Stimulated activated CD8-positive, alpha-beta memory T cell treated with anti-CD3 and anti-CD28 coated beads, Interleukin-7, amount 100 ng/mL, for 48 hours (primary cell): ENCODE results near the gene DNAAF8.
"Not testable (repeated sequence)": the region's sequence is repeated elsewhere in the genome, so short reads cannot be mapped to it uniquely, and the experiment has no call there.

ENCODE experiments used
- DNase-seq, 2 donors: peaks; one replicate each; pipeline ENCODE4 v3.0.0-alpha.2; 2020; ENCODE audit warnings: low read depth in 1 of 2; ENCODE audit errors: extremely low read depth in 1 of 2

Gene DNAAF8

DNA sequence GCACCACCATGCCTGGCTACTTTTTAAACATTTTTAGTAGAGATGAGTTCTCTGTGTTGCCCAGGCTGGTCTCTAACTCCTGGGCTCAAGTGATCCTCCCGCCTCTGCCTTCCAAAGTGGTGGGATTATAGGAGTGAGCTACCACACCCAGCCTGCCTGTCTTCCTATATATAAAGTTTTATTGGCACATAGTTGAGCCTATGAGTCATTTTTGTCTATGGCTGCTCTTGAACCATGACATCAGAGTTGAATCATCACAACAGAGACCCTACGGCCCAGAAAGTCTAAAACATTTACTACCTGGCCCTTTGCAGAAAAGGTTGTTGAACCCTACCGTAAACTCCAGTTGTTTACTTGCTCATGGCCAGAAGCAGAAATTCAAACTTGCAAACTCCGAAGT lies 45.9 kb downstream of the DNAAF8 start:
- no peak for DNase-seq

DNA sequence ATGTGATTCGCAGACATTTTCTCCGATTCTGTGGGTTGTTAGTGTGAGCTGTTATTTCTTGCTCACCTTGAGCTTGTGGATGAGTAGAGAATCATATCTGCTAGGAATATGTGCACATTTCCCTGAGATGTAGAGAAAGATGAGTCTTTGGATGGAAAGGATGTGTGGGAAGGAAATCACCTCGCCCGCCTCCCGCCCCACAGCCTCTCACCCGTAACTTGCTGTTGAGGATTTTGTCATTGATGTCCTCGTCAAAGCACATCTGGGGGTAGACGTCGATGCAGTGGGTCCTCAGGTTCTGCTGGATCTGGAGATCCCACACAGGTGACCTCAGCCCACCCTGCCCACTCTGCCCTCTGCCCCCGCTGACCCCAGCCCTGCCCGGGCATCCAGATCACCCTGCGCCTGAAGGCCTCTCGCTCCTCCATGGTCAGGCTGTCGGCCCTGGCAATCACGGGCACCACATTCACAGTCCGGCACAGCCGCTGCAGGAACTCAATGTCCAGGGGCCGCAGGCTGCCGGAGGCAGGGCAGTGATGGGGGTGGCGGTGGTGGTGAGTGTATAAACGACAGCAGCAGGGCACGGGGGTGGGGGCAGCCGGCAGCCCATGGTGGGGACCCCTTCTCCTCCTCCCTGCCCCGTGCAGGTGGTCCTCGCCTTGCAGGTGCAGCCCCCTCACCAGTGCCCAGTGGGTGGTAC lies 49.1 kb downstream of the DNAAF8 start:
- DNase-seq = no peak

GRCh38 chr16:4783951-4784336 lies 49.6 kb downstream of the DNAAF8 start:
- no peak for DNase-seq

DNA sequence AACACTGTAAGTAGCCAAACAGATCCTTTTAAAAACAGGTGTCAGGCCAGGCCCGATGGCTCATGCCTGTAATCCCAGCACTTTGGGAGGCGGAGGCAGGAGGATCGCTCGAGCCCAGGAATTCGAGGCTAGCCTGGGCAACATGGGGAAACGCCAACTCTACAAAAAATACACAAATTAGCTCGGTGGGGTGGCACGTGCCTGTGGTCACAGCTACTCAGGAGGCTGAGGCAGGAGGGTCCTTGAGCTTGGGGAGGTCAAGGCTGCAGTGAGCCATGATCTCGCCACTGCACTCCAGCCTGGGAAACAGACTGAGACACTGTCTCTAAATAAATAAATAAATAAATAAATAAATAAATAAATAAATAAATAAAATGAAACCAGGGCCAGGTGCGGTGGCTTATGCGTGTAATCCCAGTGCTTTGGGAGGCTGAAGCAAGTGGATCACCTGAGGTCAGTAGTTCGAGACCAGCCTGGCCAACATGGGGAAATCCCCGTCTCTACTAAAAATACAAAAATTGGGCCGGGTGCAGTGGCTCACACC lies 50.2 kb downstream of the DNAAF8 start:
- DNase-seq = not testable (repeated sequence)

GRCh38 chr16:4785758-4786433 lies 51.6 kb downstream of the DNAAF8 start:
- DNase-seq = no peak

DNA sequence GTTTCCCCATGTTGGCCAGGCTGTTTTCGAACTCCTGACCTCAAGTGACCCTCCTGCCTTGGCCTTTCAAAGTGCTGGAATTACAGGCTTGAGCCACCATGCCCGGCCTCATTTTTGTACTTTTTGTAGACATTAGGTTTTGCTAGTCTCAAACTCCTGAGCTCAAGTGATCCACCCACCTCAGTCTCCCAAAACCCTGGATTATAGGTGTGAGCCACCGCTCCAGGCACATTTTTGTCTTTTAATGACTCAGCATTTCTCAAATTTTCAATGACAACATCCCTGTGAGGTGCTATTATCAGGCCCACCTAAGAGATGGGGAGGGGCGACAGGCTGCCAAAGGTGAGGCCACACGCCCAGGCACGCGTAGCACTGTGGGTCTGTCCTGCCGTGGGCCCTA lies 52.7 kb downstream of the DNAAF8 start:
- no peak for DNase-seq

GRCh38 chr16:4787627-4788482 lies 53.5 kb downstream of the DNAAF8 start, which contains the start of gene SEPTIN12:
Gene SEPTIN12, minus strand, starts transcription at chr16:4788345. Its CDS starts 700 bp downstream, at chr16:4787645.
- no peak for DNase-seq

DNA sequence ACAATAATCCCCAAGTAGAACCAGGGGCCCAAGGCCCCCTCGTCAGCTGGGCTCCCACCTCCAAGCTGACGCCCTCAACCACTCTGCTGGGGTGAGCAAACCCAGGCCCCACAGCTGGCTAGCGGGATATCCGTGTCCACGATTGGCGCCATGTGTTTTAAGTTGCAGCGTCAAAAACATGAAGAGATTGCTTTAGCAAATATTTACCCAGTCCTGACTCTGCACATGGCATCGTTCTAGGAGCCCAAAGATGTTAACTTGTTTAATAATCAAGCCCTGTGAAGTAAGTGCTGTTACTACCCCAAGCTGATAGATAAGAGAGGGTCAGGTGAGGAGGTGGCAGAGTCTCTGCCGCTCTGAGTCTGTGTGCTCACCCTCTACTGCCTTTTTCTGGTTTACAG lies 54.2 kb downstream of the DNAAF8 start:
- DNase-seq = no peak

DNA sequence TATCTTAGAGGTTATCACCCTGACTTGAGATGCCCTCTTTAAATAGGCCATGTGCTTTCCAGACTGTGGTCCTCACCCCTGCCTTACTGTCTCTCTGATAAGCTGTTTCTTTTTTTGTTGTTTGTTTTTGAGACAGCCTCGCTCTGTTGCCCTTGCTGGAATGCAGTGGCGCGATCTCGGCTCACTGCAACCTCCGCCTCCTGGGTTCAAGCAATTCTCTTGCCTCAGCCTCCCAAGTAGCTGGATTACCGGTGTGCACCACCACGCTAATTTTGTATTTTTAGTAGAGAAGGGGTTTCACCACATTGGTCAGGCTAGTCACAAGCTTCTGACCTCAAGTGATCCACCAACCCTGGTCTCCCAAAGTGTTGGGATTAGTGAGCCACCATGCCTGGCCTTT lies 54.6 kb downstream of the DNAAF8 start:
- DNase-seq = no peak

GRCh38 chr16:4790261-4790660 lies 55.9 kb downstream of the DNAAF8 start:
- DNase-seq = no peak

DNA sequence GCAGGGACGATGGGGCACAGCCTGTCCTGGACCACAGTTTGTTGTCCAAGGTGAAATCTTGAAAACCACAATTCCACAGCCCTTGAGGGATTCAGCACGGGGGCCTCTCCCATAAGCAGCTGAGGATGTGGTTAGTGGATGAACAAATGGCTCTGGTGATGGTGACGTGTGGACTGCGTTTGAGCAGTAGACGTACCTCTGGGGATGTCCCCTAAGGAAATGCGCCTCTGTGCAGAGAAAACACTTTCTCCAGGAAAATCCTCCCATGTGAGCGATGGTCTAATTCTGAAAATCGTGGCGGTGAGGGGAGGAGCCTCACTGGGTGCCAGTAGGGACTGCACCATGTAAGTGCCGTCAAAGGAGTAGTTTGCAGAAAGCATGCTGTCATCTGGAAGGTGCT lies 56.5 kb downstream of the DNAAF8 start:
- DNase-seq = no peak

GRCh38 chr16:4792951-4793513 lies 58.7 kb downstream of the DNAAF8 start:
- no peak for DNase-seq

GRCh38 chr16:4795181-4795827 lies 61.0 kb downstream of the DNAAF8 start, which contains the start of gene SMIM22:
Gene SMIM22, plus strand, starts transcription at chr16:4795369. Its CDS starts 366 bp downstream, at chr16:4795735.
- no peak for DNase-seq

DNA sequence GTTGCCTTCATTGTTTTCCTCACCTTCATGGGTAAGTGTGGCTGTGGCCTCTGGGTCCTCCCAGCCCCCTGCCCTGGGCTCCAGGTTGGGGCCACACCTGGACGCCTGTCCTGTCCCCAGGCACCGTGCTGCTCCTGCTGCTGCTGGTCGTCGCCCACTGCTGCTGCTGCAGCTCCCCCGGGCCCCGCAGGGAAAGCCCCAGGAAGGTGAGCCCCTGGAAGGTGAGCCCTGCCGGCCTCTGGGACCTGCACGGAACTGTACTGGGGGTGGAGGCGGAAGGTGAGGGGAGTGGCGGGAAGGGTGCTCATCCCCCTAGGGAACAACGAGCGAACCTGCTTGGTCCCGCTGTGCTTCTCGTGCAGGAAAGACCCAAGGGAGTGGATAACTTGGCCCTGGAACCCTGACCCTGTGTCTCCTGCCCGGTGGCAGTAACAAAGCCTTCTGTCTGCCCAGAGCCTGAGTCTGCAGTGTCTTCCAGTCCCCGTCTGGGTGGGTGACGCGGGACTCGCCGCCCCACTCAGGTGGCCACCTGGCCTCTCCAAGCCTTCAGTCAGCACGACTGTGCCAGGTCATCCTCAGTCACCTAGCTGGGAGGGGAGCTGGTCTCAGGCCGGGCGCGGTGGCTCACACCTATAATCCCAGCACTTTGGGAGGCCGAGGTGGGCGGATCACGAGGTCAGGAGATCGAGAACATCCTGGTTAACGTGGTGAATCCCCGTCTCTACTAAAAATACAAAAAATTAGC lies 61.7 kb downstream of the DNAAF8 start:
- DNase-seq = no peak

DNA sequence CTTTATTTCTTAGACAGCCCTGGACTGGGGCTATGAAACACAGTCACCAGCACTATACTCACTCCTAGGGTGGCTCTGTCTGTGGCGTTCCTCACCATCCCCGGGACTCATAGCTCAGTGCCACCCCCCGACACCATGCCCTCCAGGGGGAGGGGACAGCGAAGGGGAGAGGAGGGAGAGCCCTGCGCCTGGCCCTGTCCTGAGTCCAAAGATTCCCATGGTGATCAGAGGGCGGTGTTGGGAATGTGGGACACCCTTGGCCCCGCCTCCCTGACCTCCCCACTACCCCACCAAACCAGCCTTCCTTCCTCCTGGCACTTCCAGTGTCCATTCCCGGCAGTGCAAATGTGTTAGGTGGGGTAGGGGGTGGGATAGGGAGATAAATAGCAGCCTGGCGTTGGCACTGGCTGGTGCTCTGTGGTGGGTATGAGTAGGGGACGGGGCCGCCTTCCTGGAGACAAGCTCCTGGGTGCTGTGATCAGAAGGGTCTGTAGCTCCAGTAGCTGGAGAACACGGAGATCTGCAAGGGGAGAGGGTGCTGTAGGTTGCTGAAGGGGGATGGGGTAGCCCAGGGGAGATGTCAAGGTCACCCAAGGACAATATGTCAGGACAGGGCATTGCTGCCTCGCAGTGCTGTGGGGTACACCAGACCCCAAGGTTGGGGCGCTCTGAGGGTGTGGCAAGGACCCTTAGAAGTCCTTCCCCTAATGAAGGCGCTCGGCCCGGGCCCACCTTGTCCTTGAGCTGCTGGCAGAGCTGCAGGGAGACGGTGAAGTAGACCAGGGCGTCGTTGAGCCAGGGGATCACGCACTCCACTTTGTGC lies 62.9 kb downstream of the DNAAF8 start:
- DNase-seq = no peak

DNA sequence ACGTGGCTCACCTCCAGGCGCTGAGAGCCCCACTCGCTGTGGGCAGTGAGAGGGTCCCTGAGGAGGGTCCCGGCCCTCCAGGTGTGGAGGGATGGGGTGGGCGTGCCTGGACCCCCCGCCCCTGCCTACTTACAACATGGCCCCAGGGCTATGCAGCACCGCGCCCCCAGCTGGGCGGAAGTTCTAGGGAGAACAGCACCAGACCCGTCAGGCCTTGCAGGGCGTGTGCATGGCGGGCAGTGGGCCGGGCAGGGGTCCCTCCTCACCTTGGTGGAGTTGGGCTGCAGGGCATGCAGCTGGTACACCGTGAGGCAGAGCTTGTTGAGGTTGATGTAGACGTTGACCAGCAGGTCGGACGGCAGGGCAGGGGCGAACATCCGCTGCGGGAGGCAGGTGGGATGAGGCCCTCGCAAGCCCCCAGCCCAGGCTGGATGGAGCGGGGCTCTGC lies 63.5 kb downstream of the DNAAF8 start:
- no peak for DNase-seq

DNA sequence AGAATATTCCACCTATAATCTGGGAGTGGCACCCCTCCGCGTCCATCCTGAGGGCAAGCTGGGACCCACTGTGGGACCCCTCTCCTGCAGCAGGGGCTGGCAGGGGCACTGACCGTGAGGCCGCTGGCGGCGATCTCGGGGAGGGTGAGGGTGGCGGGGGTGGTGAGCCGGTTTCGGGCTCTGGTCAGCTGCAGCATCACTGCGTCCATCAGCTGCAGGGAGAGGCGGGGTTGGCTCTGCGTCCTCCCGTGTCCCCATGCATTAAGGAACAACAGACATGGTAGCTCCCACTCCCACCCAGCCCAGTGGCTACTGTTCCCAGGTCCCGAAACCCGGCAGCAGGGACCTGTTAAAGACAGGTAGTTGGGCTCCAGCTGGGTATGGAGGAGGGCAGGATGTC lies 64.1 kb downstream of the DNAAF8 start:
- no peak for DNase-seq
